Adrenal gland (tissue), 5 donors: ENCODE results near the gene SERGEF.

Experiments
- POLR2A ChIP-seq, 2 donors: fragments of 450-650 bp; IDR thresholded peaks; one replicate each; pipeline ENCODE4 v1.6.1; 2017; ENCODE audit warnings: antibody characterized with exemption in 2 of 2, mild to moderate bottlenecking in 2 of 2, moderate library complexity in 1 of 2
- TF ChIP-seq, protein P1 (sequence below), 6 experiments: fragments of 450-650 bp in 4 of 6; fragments of 200-600 bp in 2 of 6; sonication (generic) in 1 of 6; IDR thresholded peaks; 1 replicate in 5 of 6; 2 replicates in 1 of 6; pipeline versions ENCODE4 v1.5.1 to v1.8.0; 2016 to 2021; ENCODE audit warnings: antibody characterized with exemption in 6 of 6, mild to moderate bottlenecking in 2 of 6, moderate library complexity in 1 of 6
- donor health status: DM: no; HTN: no; CAD: no.

DNA sequence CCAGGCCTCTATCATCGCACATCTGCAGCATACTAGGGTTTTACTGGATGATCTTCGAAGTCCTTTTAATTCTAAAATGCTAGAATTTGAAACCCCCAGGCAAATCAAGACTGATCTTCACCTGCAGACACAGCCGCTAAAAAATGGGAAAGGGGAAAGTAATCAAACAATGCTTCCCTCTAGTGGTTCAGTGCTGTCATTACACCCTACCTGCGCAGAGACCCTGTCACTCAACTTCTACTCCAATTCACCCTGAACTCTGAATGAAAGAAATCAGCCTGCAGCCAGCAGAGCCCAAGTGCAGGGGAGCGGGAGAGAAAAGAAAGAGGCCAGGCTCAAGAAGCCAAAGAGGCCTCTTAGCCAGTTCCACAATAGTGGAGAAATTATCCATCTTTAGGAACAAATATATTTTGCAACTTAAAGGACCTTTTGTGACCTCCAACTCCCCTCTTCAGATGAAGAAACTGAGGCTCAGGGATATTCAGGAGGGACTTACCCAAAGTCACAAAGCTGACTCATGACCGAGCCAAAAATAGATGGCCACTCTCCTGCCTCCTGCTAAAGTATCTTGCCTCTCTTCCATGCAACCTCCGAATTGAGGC is 33.0 kb downstream of the SERGEF start:
- TF ChIP-seq, protein P1, sequence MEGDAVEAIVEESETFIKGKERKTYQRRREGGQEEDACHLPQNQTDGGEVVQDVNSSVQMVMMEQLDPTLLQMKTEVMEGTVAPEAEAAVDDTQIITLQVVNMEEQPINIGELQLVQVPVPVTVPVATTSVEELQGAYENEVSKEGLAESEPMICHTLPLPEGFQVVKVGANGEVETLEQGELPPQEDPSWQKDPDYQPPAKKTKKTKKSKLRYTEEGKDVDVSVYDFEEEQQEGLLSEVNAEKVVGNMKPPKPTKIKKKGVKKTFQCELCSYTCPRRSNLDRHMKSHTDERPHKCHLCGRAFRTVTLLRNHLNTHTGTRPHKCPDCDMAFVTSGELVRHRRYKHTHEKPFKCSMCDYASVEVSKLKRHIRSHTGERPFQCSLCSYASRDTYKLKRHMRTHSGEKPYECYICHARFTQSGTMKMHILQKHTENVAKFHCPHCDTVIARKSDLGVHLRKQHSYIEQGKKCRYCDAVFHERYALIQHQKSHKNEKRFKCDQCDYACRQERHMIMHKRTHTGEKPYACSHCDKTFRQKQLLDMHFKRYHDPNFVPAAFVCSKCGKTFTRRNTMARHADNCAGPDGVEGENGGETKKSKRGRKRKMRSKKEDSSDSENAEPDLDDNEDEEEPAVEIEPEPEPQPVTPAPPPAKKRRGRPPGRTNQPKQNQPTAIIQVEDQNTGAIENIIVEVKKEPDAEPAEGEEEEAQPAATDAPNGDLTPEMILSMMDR (IDR thresholded peaks at IDR 0.05): peak; percentile 81 to 97 (median 86)
- no peak for TF ChIP-seq POLR2A (IDR thresholded peaks at IDR 0.05)
